ENCODE measurements around the gene CDH23.

DNA sequence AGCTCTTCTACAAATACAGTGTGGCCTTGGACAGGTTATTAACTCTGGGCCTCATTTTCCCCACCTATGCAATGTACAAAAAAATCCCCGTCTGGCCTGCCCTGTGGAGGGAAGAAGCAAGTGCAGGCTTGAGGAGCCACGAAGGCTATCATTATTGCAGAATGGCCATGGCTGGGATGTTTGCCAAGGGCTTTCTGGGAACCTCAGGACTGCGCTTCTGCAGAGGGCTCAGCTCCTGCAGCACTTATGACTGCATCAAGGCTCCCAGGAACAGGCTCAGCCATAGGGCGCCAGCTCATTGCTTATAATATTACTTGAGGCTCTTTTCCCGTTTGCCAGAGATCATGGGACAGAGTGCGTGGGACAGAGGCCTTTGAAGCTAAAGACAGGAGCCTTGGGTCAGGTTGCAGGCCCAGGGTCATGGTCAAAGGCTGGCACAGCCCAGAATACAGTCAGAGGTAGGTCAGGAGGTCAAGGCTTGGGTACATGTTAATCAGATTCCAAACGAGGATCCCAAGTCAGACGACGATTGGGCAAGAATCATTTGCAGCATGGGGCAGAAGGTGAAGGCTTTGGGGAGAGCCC, 343.4 kb downstream of the CDH23 start:
- TF ChIP-seq, protein P1, sequence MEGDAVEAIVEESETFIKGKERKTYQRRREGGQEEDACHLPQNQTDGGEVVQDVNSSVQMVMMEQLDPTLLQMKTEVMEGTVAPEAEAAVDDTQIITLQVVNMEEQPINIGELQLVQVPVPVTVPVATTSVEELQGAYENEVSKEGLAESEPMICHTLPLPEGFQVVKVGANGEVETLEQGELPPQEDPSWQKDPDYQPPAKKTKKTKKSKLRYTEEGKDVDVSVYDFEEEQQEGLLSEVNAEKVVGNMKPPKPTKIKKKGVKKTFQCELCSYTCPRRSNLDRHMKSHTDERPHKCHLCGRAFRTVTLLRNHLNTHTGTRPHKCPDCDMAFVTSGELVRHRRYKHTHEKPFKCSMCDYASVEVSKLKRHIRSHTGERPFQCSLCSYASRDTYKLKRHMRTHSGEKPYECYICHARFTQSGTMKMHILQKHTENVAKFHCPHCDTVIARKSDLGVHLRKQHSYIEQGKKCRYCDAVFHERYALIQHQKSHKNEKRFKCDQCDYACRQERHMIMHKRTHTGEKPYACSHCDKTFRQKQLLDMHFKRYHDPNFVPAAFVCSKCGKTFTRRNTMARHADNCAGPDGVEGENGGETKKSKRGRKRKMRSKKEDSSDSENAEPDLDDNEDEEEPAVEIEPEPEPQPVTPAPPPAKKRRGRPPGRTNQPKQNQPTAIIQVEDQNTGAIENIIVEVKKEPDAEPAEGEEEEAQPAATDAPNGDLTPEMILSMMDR (IDR thresholded peaks at IDR 0.05): no peak
- TF ChIP-seq EP300 (IDR thresholded peaks at IDR 0.05) (no peak), POLR2AphosphoS5 (IDR thresholded peaks at IDR 0.05) (no peak)

Data from suprapubic skin (tissue), 4 donors.